ENCODE results near the gene SLC26A9.
"Not testable (repeated sequence)": the region's sequence is repeated elsewhere in the genome, so short reads cannot be mapped to it uniquely, and the experiment has no call there.

SLC26A9 gene

GRCh38 chr1:205914730-205915129 lies 28.5 kb downstream of the SLC26A9 start:
- in situ Hi-C loops (cut with HindIII; ENCODE audit: low pct_unique_long_range_greater_than_20kb, low sequenced_read_pairs): no loop called here
- no peak for TF ChIP-seq JUND (IDR thresholded peaks at IDR 0.05; ENCODE audit: low read depth)

GRCh38 chr1:205914155-205914507 lies 29.1 kb downstream of the SLC26A9 start:
- in situ Hi-C loops (cut with HindIII; ENCODE audit: low pct_unique_long_range_greater_than_20kb, low sequenced_read_pairs): no loop called here
- TF ChIP-seq JUND (IDR thresholded peaks at IDR 0.05; ENCODE audit: low read depth): no peak
- no peak for DNase-seq (ENCODE audit: low read depth in 1 of 2, low spot score in 1 of 2)

More at GRCh38 chr1:205914730-205915129, 28.5 kb downstream of the SLC26A9 start:
- DNase-seq (ENCODE audit: low read depth in 1 of 2, low spot score in 1 of 2): no peak

GRCh38 chr1:205913451-205914154 lies 29.7 kb downstream of the SLC26A9 start:
- TF ChIP-seq JUND (IDR thresholded peaks at IDR 0.05; ENCODE audit: low read depth): no peak
- peak in 1 of 2 experiments; percentile 82 for DNase-seq (ENCODE audit: low read depth in 1 of 2, low spot score in 1 of 2)
- in situ Hi-C loops (cut with HindIII; ENCODE audit: low pct_unique_long_range_greater_than_20kb, low sequenced_read_pairs): no loop called here

GRCh38 chr1:205907794-205908193 lies 35.5 kb downstream of the SLC26A9 start:
- TF ChIP-seq JUND (IDR thresholded peaks at IDR 0.05; ENCODE audit: low read depth): no peak
- peak in 1 of 2 experiments; percentile 72 for DNase-seq (ENCODE audit: low read depth in 1 of 2, low spot score in 1 of 2)
- in situ Hi-C loops (cut with HindIII; ENCODE audit: low pct_unique_long_range_greater_than_20kb, low sequenced_read_pairs): no loop called here

GRCh38 chr1:205905095-205905494 lies 38.2 kb downstream of the SLC26A9 start:
- in situ Hi-C loops (cut with HindIII; ENCODE audit: low pct_unique_long_range_greater_than_20kb, low sequenced_read_pairs); DNase-seq (ENCODE audit: low read depth in 1 of 2, low spot score in 1 of 2): not testable (repeated sequence)

GRCh38 chr1:205896351-205896750 lies 46.9 kb downstream of the SLC26A9 start:
- TF ChIP-seq JUND (IDR thresholded peaks at IDR 0.05; ENCODE audit: low read depth): no peak
- no peak for DNase-seq (ENCODE audit: low read depth in 1 of 2, low spot score in 1 of 2)
- in situ Hi-C loops (cut with HindIII; ENCODE audit: low pct_unique_long_range_greater_than_20kb, low sequenced_read_pairs): no loop called here

- in situ Hi-C loops (cut with HindIII; ENCODE audit: low pct_unique_long_range_greater_than_20kb, low sequenced_read_pairs): not testable (repeated sequence)
Observed at GRCh38 chr1:205894119-205894518, 49.1 kb downstream of the SLC26A9 start.

GRCh38 chr1:205892175-205892574 lies 51.1 kb downstream of the SLC26A9 start:
- in situ Hi-C loops (cut with HindIII; ENCODE audit: low pct_unique_long_range_greater_than_20kb, low sequenced_read_pairs); DNase-seq (ENCODE audit: low read depth in 1 of 2, low spot score in 1 of 2): not testable (repeated sequence)

More at GRCh38 chr1:205894119-205894518, 49.1 kb downstream of the SLC26A9 start:
- DNase-seq (ENCODE audit: low read depth in 1 of 2, low spot score in 1 of 2): not testable (repeated sequence)

GRCh38 chr1:205891481-205891880 lies 51.8 kb downstream of the SLC26A9 start:
- in situ Hi-C loops (cut with HindIII; ENCODE audit: low pct_unique_long_range_greater_than_20kb, low sequenced_read_pairs): not testable (repeated sequence)
- DNase-seq (ENCODE audit: low read depth in 1 of 2, low spot score in 1 of 2): peak in 1 of 2 experiments; percentile 12

GRCh38 chr1:205890631-205891030 lies 52.6 kb downstream of the SLC26A9 start:
- DNase-seq (ENCODE audit: low read depth in 1 of 2, low spot score in 1 of 2); in situ Hi-C loops (cut with HindIII; ENCODE audit: low pct_unique_long_range_greater_than_20kb, low sequenced_read_pairs): not testable (repeated sequence)

GRCh38 chr1:205889706-205890105 lies 53.5 kb downstream of the SLC26A9 start:
- DNase-seq (ENCODE audit: low read depth in 1 of 2, low spot score in 1 of 2): peak in 1 of 2 experiments; percentile 34
- in situ Hi-C loops (cut with HindIII; ENCODE audit: low pct_unique_long_range_greater_than_20kb, low sequenced_read_pairs): not testable (repeated sequence)

GRCh38 chr1:205889006-205889405 lies 54.2 kb downstream of the SLC26A9 start:
- not testable (repeated sequence) for DNase-seq (ENCODE audit: low read depth in 1 of 2, low spot score in 1 of 2)

GRCh38 chr1:205883792-205884191 lies 59.5 kb downstream of the SLC26A9 start:
- TF ChIP-seq JUND (IDR thresholded peaks at IDR 0.05; ENCODE audit: low read depth): no peak
- in situ Hi-C loops (cut with HindIII; ENCODE audit: low pct_unique_long_range_greater_than_20kb, low sequenced_read_pairs): no loop called here
- DNase-seq (ENCODE audit: low read depth in 1 of 2, low spot score in 1 of 2): no peak

More at GRCh38 chr1:205889006-205889405, 54.2 kb downstream of the SLC26A9 start:
- in situ Hi-C loops (cut with HindIII; ENCODE audit: low pct_unique_long_range_greater_than_20kb, low sequenced_read_pairs): not testable (repeated sequence)

GRCh38 chr1:205880923-205881322 lies 62.3 kb downstream of the SLC26A9 start:
- in situ Hi-C loops (cut with HindIII; ENCODE audit: low pct_unique_long_range_greater_than_20kb, low sequenced_read_pairs): no loop called here

More at GRCh38 chr1:205880923-205881322, 62.3 kb downstream of the SLC26A9 start:
- DNase-seq (ENCODE audit: low read depth in 1 of 2, low spot score in 1 of 2): no peak
- no peak for TF ChIP-seq JUND (IDR thresholded peaks at IDR 0.05; ENCODE audit: low read depth)
